GM10266 (cell line): ENCODE results near the gene HERPUD1.

Experiments
- DNase-seq: peaks from one replicate; pipeline ENCODE4 v3.0.0; 2012; ENCODE audit errors: extremely low spot score
- CTCF ChIP-seq: IDR thresholded peaks from 2 replicates; pipeline ENCODE4 v1.5.1; 2012; ENCODE audit warnings: mild to moderate bottlenecking, low read depth; ENCODE audit not compliant: control insufficient read depth, insufficient read depth; ENCODE audit errors: missing control alignments

Gene HERPUD1

GRCh38 chr16:56936491-56936890, 4.5 kb downstream of the HERPUD1 start:
- DNase-seq, result no peak
- TF ChIP-seq CTCF, result no peak

DNA sequence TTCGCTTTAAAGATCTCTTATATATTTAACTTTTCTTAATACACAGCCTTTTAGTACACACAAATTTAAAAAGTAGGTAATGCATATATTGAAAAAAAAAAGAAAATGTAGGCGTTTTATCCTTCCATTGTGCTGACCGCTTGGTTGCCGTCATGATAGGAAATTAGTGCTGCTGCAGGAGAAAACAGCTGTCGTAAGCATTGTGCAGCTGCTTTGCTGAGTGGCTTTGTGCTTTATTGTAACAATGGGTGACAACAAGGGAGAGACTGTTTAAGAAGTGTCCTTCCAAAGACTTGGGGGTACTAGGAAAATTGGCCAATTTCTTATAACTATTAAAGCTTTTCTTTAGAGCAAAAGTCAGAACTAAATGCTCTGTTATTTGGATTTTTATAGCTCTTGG, 5.0 kb downstream of the HERPUD1 start:
- TF ChIP-seq CTCF, result no peak
- DNase-seq, result no peak

DNA sequence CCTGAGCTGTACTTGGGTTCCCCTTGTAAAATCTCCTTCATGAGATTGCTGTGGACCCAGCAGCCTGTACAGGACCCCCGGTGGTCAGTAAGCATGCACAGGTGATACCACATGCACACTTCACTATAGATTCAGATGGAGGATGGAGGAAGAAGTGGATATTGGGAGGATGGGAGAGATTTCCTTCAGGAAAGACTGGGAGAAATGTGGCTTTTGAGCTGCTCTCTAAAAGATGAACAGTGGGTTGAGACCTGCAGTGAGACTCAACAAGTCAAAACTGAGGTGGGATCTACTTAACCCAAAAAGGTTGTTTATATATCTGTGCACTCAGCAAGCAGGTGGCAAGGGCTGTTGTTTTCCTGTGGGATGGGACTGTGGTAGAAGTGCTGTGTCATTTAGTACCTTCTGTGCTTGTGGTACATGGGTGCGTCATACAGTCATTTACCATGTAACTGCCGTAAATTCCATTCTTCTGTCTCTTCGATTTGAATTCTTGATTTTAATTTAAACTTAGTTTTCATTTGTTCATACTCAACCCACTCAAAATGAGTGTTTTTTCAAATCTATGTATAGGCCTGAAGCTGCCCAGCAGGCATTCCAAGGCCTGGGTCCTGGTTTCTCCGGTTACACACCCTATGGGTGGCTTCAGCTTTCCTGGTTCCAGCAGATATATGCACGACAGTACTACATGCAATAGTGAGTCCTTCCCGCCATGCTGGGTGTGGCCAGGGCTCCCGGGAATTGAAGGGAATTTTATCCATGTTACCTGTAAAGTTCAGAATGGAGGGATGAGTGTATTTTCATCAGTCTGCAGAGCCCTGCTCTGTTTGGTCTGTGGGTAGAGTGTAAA, 6.9 kb downstream of the HERPUD1 start:
- TF ChIP-seq CTCF, result no peak
- no peak for DNase-seq

- TF ChIP-seq CTCF, result no peak
Observed at GRCh38 chr16:56939801-56940200, 7.9 kb downstream of the HERPUD1 start.

GRCh38 chr16:56941092-56941491, 9.2 kb downstream of the HERPUD1 start:
- no peak for TF ChIP-seq CTCF
- DNase-seq, result no peak

More at GRCh38 chr16:56939801-56940200, 7.9 kb downstream of the HERPUD1 start:
- no peak for DNase-seq

DNA sequence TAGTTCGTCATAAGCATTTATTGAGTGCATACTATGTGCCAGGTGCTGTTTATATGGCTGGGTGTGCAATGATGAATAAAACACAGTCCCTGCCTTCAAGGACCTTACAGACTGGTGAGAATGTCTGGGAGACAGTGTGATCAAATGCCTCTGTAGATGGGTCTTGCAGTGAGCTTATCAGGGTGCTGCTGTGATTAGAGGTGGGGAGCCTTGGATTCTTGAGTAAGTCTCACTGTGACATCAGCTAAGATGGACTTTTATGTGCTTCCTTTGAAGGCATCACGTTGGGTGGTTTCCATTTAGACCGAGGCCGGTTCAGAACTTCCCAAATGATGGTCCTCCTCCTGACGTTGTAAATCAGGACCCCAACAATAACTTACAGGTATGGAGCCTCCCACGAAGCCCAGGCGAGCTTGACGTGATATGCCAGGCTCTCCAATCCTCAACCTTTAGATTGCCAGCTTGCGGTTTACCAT, 10.0 kb downstream of the HERPUD1 start:
- no peak for TF ChIP-seq CTCF
- no peak for DNase-seq

DNA sequence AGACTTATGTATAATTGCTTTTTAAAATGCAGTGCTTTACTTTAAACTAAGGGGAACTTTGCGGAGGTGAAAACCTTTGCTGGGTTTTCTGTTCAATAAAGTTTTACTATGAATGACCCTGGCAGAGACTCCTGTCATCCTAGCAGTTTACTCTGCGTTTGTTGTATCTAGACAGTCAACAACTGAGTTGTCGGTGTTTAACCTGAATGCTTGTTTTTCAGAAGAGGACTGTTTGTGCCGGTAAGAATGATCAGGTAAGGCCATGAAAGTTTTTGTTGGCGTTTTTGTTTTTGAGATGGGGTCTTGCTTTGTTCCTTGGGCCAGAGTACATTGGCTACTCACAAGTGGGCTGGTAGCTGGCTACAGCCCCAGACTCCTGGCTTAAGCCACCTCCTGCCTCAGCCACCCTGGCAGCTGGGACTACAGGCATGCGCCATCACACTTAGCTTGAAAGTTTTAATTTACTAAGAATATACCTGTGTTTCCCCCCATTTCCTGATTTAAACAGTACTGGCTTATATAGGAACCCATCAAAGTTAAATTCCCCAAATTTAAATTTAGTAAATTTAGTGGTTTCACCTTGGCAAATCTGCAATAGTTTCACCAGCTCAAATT, 11.9 kb downstream of the HERPUD1 start:
- TF ChIP-seq CTCF, result no peak
- DNase-seq, result no peak
